HFFc6 (cell line): Measurements from ENCODE around the gene FOXL1. TPM values are rescaled to one million over a fixed set of nuclear protein-coding genes. Genes with fewer than 3 reads are reported as not detected.
A peak's percentile ranks its signal among the peaks of the same experiment; 100 is the strongest.

Experiments used
- DNase-seq: peaks from one replicate; pipeline ENCODE4 v3.0.0-alpha.2; 2018
- H3K27ac Mint-ChIP-seq: 2 replicates; pipeline ENCODE4 v1.8.0; 2020; ENCODE audit warnings: mild to moderate bottlenecking, mixed read lengths
- H3K27me3 Mint-ChIP-seq: 2 replicates; pipeline ENCODE4 v1.8.0; 2021; ENCODE audit warnings: mild to moderate bottlenecking, moderate library complexity, mixed read lengths; ENCODE audit not compliant: insufficient read depth
- H3K36me3 Mint-ChIP-seq: 2 replicates; pipeline ENCODE4 v1.8.0; 2021; ENCODE audit warnings: low read depth, mixed read lengths
- H3K4me1 Mint-ChIP-seq: 2 replicates; pipeline ENCODE4 v1.8.0; 2020; ENCODE audit warnings: low read depth, mixed read lengths
- H3K4me3 Mint-ChIP-seq: 2 replicates; pipeline ENCODE4 v1.8.0; 2020; ENCODE audit warnings: mild to moderate bottlenecking, moderate library complexity, mixed read lengths
- H3K9me3 Mint-ChIP-seq: 2 replicates; pipeline ENCODE4 v1.8.0; 2020; ENCODE audit warnings: mild to moderate bottlenecking, mixed read lengths
- CTCF ChIP-seq: fragments of 200-600 bp; sonication (generic); IDR thresholded peaks from 2 replicates; pipeline ENCODE4 v1.5.0; 2021; ENCODE audit warnings: antibody characterized with exemption, mild to moderate bottlenecking
- total RNA-seq, 6 experiments: library from RNA; stranded (reverse); fragmentation: NEBNext Ultra II Directional; extraction: Animal tissue kit (Norgen Biotek cat#: 25700); gene quantifications; 2 replicates in 1 of 6; 3 replicates in 5 of 6; pipeline ENCODE4 v1.2.3, GENCODE V29; 2021

Gene FOXL1
- total RNA-seq, 6 experiments from 2014 or later, result 20.2 to 25.3 (median 21.6) TPM

DNA sequence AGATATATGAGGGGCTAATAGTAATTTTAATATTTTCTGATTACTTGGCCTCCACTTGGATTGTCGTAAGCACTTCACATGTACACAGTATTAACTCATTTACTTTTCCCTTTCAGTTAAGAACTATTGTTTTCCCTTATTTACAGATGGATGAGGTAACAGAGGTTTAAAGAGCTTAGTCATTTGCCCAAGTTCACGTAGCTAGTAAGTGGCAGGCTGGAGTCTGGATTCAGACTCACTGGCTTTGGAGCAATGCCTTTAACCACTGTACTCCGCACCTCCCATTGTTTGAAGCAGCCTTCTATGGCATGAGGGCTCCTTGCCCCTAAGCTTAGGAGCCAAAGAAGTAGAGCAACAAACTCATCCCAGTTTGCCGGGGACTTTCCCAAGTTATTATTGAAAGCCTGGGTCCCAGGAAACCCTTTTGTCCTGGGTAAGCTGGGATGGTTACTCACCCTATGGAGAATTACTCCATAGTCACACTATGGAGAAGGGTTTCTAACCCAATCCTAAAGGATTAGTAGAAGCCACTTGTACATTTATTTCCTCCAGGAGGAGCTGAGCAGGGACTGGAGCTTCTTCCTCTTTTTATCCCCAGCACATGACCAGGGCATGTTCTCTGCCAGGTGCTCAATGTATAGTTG lies 12.3 kb downstream of the FOXL1 start:
- 0 out of 2 replicates have a peak, but pooled peaks cover 2% of the 10 kb centered on the region for H3K27me3 Mint-ChIP-seq
- peak; percentile 80 for DNase-seq
- H3K36me3 Mint-ChIP-seq, result peaks cover 7% of the 10 kb centered on the region
- no peak for TF ChIP-seq CTCF
- peaks cover 28% of the 10 kb centered on the region for H3K4me1 Mint-ChIP-seq
- H3K9me3 Mint-ChIP-seq, result no peaks in the 10 kb centered on the region
- no peak overlapping the region for H3K27ac Mint-ChIP-seq
- H3K4me3 Mint-ChIP-seq, result peak overlapping the region; percentile 6; the same call in 1 of the 2 replicates

- Mint-ChIP-seq H3K9me3 (no peaks in the 10 kb centered on the region), H3K36me3 (peaks cover 7% of the 10 kb centered on the region), H3K4me3 (no peak overlapping the region), H3K27ac (no peak overlapping the region), H3K27me3 (0 out of 2 replicates have a peak, but pooled peaks cover 2% of the 10 kb centered on the region), H3K4me1 (peaks cover 29% of the 10 kb centered on the region)
- DNase-seq, result no peak
- no peak for TF ChIP-seq CTCF
Observed at GRCh38 chr16:86591270-86591669, 12.9 kb downstream of the FOXL1 start.

GRCh38 chr16:86593913-86594620 lies 15.7 kb downstream of the FOXL1 start:
- Mint-ChIP-seq H3K27ac (no peak overlapping the region), H3K36me3 (peaks cover 11% of the 10 kb centered on the region), H3K4me3 (no peak overlapping the region), H3K9me3 (no peaks in the 10 kb centered on the region), H3K27me3 (no peaks in the 10 kb centered on the region), H3K4me1 (peaks cover 47% of the 10 kb centered on the region)
- TF ChIP-seq CTCF, result no peak
- no peak for DNase-seq

DNA sequence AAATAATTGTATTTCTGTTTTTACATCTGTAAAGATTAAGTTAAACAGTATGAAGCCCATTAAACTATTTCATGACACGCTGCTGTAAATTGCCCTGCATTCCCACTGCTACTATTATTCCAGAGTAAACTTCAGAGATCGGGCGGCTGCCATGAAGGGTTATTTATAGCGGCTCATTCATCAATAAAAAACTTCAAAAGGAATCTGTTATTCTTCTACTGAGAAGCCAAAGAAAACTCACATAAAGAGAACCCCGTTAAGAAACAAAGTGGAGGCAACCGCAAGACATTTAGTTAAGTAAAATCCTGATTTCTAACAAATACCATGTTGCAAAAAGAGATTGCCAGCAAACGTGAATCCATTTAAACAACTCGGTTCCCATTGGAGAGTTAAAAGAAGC lies 16.4 kb downstream of the FOXL1 start:
- no peak for TF ChIP-seq CTCF
- peaks cover 52% of the 10 kb centered on the region for H3K4me1 Mint-ChIP-seq
- no peak overlapping the region for H3K27ac Mint-ChIP-seq
- H3K27me3 Mint-ChIP-seq, result no peaks in the 10 kb centered on the region
- no peak overlapping the region; the same call in 1 of the 2 replicates for H3K4me3 Mint-ChIP-seq
- peaks cover 11% of the 10 kb centered on the region for H3K36me3 Mint-ChIP-seq
- DNase-seq, result no peak
- H3K9me3 Mint-ChIP-seq, result no peaks in the 10 kb centered on the region

- DNase-seq, result no peak
- H3K4me1 Mint-ChIP-seq, result peaks cover 64% of the 10 kb centered on the region
- H3K27ac Mint-ChIP-seq, result no peak overlapping the region
- H3K9me3 Mint-ChIP-seq, result no peaks in the 10 kb centered on the region
- no peak for TF ChIP-seq CTCF
- peaks cover 9% of the 10 kb centered on the region for H3K36me3 Mint-ChIP-seq
- no peaks in the 10 kb centered on the region for H3K27me3 Mint-ChIP-seq
- no peak overlapping the region for H3K4me3 Mint-ChIP-seq
Observed at GRCh38 chr16:86595983-86596605, 17.7 kb downstream of the FOXL1 start.
